ENCODE data around the gene STARD3NL.
"Not testable (repeated sequence)": the region's sequence is repeated elsewhere in the genome, so short reads cannot be mapped to it uniquely, and the experiment has no call there.

STARD3NL gene, protein sequence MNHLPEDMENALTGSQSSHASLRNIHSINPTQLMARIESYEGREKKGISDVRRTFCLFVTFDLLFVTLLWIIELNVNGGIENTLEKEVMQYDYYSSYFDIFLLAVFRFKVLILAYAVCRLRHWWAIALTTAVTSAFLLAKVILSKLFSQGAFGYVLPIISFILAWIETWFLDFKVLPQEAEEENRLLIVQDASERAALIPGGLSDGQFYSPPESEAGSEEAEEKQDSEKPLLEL

DNA sequence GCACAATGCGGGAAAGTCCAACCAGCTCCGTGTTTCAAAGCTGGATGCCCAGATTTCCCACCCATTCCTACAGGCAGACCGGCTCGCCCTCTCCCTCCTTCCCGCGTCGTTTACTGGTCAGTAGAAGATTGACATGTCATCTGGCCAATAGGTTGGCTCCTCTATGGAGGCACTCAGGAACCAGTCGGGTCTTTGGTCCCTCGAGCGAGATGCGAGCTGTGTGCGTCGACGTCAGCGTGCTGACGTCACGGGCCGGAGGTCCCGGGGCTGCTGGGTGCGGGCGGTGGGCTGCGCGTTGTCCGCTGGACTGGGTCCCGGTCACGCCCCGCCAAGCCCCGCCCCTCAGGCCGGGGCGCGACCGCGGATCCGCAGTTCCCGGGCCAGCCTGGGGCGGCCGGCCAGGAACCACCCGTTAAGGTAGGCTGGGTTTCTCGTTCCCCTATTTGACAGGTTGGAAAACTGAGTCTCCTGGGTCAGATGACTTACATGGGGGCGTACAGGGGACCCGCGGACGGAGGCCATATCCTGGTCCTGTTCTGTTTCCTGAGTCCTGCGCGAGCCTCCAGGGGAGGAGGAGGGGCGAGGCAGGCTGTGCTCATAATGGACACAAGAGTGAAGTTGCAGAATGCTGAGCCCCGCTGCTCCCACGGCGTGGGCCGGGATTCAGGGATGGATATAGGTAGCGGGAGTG, at the start of gene STARD3NL:
STARD3NL (plus strand) TSS at position 242 of the 691 bp plus-strand sequence. CDS start 29,260 bp downstream, outside the sequence.
- peak; percentile 75 for DNase-seq

DNA sequence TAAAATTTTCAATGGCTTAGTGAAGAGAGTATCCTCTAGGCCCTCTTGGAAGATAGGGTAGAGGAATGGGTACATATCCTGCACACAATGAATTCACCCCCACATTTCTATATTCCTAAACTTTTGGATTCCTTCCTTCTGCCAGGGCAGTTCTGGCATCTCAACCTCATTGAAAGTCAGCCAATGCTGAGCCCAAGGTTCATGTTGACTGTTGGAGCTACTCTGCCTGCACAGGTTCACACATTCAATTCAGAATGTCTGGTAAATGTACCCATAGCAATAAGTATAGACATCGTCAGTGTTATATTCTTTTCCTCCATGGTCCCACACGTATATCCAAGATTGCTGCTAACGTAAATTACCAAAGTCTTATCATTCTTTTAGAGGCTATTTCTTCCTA, 48.9 kb upstream of the STARD3NL start:
- no peak for DNase-seq

DNA sequence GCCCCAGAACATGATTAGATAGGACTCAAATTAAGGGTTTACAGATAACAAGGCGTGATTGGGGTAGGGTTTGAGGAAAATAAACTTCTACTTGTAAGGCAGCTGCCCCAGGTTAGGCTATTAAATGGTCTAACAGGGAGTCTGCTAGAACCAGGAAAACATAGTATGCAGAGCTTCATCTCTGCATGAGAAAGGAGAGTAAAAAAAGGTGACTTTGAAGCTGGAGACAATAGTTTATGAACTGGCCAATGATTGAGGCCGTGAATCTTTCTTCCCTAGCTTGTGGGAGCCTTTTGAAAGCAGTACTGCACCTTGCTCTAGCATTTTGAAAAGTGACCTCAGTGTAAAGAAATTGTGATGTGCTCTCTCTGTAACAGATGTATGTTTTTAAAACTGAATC, 48.5 kb upstream of the STARD3NL start:
- no peak for DNase-seq

DNA sequence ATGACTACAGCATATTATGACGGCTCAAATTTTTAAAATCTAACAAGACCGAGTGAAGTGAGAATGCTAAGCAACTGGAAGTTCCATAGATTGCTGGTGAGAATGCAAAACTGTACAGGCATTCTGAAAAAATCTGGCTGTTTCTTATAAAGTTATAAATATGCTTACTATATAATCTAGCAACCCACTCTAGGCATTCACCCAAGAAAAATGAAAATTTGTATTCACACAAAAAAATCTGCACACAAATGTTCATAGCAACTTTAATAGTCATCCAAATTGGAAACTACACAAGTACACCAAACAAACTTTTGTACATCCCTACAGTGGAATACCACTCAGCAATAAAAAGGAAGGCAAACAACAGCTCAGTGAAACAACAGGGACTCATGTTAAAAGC, 39.9 kb upstream of the STARD3NL start:
- DNase-seq: no peak

DNA sequence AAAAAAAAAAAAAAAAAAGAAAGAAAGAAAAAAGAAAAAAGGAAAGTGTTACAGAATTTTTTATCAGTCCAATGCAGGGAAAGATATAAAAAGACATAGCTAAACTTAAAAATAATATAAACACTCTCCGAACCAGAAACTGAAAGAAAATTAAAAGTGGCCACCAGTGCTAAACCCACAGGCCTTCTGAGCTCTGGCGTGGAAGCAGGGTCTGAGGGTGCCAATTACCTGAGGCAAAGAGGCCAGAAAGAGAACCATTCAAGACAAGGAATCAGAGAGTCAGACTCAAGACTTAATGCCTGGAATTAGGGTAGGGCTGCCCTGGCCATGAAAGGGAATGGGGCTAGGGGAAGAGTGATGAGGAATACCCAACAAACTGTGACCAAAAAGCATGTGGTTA, 36.9 kb upstream of the STARD3NL start:
- no peak for DNase-seq

DNA sequence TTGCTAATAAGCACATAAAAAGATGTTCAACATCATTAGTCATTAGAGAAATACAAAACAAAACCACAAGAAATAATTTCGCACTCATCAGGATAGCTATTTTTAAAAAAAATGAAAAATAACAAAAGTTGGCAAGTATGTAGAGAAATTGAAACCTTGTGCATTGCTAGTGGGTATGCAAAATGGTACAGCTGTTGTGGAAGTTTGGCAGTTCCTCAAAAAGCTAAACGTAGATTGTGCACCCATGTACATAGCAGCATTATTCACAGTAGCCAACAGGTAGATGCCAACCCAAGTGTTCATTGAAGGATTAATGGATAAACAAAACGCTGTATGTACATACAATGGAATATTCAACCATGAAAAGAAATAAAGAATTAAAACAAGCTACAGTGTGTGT, 35.3 kb upstream of the STARD3NL start:
- DNase-seq: no peak

DNA sequence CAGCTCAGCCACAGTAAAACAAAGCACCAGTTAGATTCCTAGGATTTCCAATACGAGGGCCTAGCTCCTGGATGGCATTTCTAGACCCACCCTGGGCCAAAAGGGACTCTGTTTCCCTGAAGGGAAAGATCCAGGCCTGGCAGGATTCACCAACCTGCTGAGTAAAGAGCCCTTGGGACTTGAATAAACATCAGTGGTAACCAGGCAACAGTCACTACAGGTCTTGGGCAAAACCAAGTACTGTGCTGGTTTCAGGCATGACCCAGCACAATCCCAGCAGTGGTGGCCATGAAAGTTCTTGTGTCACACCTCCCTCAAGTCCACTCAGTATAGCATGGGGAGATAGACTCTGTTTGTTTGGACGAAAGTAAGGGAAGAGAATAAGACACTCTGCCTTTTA, 31.0 kb upstream of the STARD3NL start:
- no peak for DNase-seq

DNA sequence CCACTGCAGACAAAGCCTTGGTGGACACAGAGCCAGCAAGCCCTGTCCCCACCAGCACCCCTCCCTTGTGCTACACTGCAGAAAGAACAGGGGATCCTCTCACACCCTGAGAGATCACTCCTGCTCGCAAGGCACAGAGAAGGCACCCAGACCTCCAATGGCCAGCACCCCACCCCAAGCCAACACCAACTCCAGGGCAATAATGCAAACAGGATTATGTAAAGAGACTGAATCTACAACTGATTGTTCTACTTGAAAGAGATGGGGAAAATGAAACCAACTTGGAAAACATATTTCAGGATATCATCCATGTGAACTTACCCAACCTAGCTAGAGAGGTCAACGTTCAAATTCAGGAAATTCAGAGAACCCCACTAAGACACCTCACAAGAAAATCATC, 26.5 kb upstream of the STARD3NL start:
- no peak for DNase-seq

DNA sequence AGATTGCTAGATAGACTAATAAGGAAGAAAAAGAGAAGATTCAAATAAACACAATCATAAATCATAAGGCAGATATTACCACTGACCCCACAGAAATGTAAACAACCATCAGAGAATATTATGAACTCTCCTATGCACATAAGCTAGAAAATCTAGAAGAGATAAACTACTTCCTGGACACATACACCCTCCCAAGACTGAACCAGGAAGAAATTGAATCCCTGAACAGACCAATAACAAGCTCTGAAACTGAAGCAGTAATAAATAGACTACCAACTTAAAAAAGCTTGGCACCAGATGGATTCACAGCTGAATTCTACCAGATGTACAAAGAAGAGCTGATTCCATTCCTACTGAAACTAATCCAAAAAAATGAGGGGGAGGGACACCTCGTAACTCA, 24.5 kb upstream of the STARD3NL start:
- no peak for DNase-seq

DNA sequence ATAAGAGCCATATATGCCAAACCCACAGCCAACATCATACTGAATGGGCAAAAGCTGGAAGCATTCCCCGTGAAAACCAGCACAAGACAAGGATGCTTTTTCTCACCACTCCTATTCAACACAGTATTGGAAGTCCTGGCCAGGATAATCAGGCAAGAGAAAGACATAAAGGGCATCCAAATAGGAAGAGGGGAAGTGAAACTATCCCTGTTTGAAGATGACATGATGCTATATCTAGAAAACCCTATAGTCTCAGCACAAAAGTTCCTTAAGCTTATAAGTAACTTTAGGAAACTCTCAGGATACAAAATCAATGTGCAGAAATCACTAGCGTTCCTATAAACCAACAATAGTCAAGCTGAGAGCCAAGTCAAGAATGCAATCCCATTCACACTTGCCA, 23.8 kb upstream of the STARD3NL start:
- no peak for DNase-seq

DNA sequence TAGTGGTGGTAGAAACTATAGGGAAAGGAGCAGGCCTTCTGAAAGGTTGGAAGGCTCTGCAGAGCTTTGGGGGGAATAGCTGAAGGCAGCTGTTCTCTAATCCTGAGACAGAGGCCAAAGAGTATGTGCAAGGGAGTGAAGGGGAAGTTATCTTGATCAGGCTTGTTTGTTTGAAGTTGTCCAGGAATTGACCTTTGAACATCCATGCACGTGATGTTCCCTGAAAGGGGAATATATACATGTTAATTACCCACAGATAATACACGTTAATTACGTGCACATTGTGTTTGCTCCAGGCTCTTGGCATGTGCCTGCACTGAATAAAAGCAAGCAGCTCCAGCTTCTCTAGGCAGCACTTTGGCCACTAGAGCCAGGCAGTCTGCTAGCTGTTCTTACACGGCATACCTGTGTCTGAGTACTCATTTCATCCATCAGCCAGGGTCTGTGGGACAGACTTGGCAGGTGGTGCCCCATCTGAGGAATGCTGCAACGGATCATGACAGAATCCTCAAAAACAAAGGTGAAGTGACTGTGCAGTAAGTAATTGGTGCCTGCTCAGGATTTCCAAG, 18.0 kb upstream of the STARD3NL start:
- no peak for DNase-seq

DNA sequence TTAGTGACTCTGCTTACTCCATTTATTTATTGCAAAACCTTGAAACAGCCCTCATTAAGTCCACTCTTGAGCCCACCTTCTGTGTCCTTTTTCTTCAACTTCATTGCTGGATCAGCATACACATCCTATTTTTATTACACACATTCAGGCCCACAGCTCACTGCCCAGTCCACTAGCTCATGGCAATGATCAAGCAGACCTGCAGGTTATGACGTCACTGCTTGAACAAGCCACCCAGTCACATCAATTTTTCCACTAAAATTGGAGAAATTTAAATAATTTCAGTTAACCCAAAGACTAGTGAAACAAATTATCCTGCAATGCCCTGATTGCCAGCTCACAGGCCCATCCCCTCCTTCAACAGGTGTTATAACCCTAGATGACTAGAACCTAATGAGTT, 16.0 kb upstream of the STARD3NL start:
- DNase-seq: no peak

DNA sequence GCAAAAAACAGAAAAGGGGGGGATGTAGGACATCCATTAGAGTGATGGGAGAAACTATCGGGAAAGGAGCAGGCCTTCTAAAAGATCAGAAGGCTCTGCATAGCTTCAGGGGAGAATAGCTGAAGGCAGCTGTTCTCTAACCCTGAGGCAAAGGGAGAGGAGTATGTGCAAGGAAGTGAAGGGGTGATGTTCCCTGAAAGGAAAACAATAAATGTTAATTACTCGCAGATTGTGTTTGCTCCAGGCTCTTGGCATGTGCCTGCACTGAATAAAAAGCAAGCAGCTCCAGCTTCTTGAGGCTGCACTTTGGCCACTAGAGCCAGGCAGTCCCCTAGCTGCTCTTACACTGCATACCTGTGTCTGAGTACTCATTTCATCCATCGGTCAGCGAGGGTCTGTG, 14.4 kb upstream of the STARD3NL start:
- DNase-seq: no peak

DNA sequence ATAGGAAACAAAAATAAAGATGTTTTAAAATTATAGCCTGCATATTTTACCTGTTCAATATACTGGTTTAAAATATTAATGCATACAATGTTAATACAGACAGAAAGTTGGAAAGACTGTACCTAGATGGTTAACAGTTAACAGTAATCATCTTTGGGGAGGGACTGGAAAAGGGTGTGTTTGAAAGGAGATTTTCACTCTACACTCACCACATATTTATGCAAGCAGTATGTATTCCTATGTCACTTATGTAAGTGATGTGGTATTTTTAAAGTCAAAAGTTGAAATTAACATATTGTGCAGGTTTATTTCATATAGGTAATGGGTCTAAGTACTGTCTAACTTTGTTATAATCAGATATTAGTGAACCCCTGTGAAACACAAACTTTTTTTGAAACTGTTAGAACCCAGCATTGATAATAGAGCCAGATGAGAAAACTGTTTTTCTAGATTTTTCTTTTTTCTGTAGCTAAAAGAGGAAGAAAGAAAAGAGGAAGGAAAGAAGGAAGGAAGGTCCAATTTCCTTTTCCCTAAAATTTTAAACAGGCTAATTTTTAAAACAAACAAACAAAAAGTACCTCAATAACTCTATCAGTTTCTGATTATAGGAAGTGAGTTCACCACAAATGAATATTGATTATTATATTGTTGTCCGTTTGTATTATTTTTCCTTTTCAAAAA, 9.0 kb upstream of the STARD3NL start:
- DNase-seq: no peak

DNA sequence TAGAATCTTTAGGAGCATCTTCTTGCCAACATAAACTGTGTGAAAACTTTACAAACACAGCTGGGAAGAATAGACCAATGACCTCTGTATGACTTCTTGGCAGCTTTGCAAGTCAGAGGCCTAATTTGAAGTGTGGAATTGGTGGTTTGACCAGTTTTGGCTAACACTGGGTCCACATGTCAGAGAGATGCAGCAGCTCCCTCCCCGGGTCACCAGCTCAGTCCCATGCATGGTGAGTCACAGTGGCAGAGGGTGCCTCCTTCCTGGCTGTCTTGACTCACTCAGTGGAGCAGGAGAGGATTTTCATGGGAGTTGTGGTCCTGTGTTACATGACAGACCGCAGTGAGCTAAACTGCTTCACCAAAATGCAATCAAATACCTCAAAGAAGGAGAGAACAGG, 8.2 kb upstream of the STARD3NL start:
- DNase-seq: no peak

DNA sequence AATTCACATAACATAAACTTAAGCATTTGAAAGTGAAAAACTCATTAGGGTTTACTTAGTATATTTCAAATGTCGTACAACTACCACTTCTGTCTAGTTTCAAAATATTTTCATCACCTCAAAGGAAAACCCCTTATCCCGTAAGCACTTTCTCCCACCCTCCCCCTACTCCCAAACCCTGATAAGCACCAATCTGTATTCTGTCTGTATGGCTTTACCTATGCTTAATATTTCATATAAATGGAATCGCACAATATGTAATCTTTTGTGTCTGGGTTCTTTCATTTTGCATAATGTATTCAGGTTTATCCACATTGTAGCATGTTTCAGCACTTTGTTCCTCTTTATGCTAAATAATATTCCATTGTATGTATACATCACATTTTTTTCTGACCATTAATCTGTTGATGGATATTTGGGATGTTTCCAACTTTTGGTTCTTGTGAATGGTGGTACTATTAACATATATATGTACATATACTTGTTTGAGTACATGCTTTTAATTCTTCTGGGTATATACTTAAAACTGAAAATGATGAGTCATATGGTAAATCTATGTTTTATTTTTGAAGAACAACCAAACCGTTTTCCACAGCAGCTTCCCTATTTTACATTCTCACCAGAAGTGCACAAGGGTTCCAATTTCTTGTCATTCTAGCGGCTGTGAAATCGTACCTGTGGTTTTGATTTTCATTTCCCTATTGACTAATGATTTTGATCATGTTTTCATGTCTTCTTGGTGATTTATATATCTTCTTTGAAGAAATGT, 6.2 kb upstream of the STARD3NL start:
- no peak for DNase-seq

DNA sequence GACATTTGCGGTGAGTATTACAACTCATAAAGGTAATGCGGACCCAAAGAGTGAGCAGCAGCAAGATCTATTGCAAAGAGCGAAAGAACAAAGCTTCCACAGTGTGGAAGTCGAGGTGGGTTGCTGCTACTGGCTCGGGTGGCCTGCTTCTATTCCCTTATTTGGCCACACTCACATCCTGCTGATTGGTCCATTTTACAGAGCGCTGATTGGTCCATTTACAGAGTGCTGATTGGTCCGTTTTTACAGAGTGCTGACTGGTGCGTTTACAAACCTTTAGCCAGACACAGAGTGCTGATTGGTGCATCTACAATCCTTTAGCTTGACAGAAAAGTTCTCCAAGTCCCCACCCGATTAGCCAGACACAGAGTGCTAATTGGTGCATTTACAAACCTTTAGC, 2.5 kb upstream of the STARD3NL start:
- not testable (repeated sequence) for DNase-seq

DNA sequence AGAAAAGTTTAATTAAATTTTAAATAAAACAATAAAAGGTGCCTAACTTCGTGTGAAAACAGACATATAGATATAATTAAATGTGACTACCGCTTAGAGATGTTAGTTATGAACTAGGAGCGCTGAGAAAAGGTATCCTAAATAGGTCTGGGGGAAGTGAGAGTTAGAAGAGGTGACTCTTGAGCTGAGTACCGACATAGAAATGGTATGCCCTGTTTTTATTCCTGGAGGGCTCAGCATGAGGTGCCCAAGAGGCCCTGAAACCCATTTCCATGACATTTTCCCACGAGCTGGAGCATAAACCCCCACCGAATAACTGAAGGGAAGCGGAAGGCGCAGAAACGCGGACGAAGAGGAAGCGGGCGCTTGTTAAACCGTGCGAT, 433 bp upstream of the STARD3NL start:
- DNase-seq: no peak

DNA sequence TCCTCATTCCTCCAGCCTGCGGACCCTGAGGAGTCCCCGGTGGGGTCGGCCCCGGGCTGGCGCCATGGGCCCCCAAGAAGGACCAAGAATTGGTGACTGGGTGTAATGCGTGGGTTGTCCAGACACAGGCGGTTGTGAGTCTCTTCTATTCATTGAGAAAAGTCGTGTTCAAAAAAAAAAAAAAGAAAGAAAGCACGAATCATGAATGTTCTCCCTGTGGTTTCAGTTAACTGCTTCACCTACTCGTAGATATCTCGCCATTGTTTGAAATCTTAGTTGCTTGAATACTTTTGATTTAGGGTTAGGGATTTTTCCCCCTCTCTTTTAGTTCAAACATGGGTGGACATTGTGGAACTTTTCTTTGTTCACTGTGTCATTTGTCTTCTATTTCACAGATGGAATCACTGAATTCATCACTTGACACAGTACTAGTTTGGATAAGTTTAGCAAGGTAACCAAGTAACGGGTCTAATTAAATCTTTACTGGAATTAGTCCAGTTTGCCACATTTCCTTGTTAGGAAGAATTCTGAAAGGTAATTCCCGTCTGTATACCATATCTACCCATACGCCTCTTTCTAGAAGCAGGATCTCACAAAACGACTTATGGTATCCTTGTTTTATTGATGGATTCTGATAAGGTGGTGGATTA, 775 bp downstream of the STARD3NL start:
- no peak for DNase-seq

DNA sequence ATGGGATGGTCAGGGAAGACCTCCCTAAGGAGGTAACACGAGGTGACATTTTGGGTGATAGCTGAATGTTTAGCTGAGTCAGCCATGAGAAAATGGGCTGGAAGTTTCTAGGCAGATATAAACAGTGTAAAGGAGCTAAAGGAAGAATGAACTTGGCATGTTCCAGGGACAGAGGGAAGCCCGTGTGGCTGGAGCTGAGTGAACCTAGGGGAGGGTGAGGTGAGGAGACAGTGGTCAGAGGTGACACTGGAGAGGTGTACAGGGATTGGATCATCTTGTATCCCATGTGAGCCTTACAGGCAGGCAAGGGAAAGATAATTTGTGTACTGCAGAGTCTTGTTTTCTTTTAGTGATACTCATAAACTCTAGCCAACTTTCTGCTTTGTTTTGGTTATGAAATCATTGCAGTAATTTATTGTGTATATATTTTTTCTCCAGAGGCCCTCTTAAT, 1.8 kb downstream of the STARD3NL start:
- DNase-seq: no peak

DNA sequence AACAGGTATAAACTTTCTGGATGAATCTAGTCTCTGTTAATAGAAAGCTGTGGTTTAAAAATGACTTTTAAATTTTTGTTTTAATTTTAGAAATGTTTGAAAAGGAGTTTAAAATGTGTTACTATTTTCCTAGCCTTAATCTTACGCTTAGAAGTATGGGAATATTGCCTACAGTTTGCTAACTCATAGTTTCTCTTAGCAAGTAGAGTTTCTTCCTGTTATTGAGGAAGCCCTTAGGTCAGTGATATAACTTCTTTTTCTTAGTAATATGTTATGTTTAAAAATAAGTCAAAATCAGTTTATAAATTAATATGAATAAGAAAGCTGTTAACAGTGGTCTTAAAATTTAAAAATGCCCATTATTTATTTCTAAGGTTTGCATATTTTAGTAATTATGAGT, 3.1 kb downstream of the STARD3NL start:
- no peak for DNase-seq

DNA sequence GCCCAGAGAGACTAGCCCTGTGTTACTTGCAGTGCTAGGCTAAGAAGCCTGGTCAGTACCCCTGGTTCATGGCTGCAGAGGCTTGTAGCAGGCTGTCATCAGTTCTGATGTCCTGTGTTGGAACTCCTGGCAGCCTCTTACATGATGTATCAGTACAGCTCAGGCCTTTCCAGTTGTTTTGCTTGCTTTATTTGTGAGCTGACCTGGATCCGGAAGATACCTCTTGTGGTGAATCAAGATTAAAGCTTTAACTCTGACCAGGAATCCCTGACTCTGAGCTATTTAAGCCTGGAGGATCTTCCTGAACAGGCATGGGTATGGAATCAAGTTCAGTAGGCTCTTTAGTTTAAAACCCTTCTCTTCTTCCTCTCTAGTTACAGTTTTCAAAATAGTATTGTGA, 4.4 kb downstream of the STARD3NL start:
- no peak for DNase-seq

Measured in activated effector memory CD4-positive, alpha-beta T cell treated with Interleukin-2 at 50 U/mL for 16 hours (primary cell).